HG03135 (cell line): Measurements from ENCODE around the gene SLC25A44.

Experiments
- ATAC-seq: cut with Tn5 transposase; IDR thresholded peaks from one replicate; pipeline ENCODE4 v1.9.1; 2021; ENCODE audit warnings: mild to moderate bottlenecking, moderate library complexity; ENCODE audit not compliant: unreplicated experiment

Gene SLC25A44

DNA sequence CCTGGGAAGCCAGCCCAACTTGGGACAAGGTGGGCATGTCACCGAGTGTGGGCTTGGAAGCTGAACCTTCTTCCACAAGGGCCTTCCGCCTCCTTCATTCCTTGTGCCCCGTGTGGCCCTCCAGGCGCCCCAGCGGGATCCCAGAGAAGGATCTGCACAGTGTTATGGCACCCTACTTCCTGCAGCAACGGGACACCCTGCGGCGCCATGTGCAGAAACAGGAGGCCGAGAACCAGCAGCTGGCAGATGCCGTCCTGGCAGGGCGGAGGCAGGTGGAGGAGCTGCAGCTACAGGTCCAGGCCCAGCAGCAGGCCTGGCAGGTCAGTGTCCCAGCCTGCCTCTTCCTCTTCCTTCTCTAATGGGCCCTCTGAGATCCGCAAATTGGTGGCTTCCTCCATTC is 42.3 kb downstream of the SLC25A44 start:
- ATAC-seq: no peak

DNA sequence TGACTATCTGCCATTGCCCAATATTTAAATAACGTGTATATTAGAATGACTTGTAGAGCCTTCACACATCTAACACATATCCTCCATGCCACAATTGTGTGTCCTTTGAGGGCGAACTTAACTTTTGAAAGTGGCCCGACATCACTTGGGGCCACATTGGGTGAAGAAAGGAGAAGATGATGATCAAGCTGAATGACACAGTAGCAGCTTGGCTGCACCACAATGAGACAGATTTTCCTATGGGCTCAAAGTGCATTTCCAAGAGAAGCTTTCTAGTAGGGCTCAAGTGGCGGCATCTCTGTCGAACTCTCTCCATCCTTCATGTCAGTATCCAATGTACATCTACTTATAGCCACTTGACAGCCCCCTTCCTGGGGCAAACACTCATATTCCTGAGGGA is 44.3 kb downstream of the SLC25A44 start:
- no peak for ATAC-seq

- ATAC-seq: no peak
Measured at GRCh38 chr1:156241311-156241811, 47.5 kb downstream of the SLC25A44 start.

- no peak for ATAC-seq
Measured at GRCh38 chr1:156241926-156242325, 48.0 kb downstream of the SLC25A44 start, which contains the start of gene BGLAP. Gene BGLAP (plus strand): TSS chr1:156242184. CDS start chr1:156242232, 48 bp downstream.

- no peak for ATAC-seq
Measured at GRCh38 chr1:156242738-156243137, 48.8 kb downstream of the SLC25A44 start.

GRCh38 chr1:156244126-156244525 is 50.2 kb downstream of the SLC25A44 start:
- ATAC-seq: no peak

- ATAC-seq: no peak
Measured at GRCh38 chr1:156244712-156245111, 50.8 kb downstream of the SLC25A44 start.

- no peak for ATAC-seq
Measured at GRCh38 chr1:156245451-156246232, 51.7 kb downstream of the SLC25A44 start.

GRCh38 chr1:156246241-156246780 is 52.4 kb downstream of the SLC25A44 start:
- no peak for ATAC-seq

DNA sequence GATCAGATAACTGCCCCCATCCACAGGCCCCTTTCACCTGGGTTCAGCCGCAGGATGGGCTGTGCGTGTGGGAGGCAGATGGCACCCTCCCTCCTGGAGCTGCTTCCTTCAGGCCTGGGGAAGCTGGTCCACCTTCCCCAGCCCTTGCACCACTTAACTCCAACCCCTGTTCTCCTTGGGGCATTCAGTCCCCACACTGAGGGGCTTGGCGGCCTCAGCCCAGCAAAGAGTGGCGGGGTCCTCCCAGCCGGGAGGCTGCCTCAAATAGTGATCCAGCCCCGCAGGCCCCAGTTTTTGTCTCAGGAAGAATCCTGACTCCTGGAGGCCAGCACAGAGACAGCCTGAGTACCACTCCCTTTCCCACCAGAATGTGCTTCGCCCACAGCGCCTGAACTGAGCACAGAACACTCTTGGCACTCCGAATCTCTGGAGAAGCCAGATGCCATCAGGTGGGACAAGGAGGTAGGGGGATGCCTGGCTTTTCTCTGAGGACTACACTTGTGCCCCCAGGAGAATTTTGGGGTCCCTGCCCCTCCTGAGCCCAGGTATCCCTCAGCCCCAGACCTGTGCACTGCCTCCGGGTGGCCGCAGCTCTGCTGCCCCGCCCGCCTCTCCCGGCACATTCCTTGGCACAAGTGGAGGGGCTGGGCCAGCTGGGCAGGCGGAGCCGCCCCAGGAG is 53.0 kb downstream of the SLC25A44 start:
- ATAC-seq: no peak

GRCh38 chr1:156247460-156248322 is 53.8 kb downstream of the SLC25A44 start, which contains the start of gene PAQR6:
Gene PAQR6 (minus strand): TSS chr1:156248056. CDS start chr1:156246731, 1,325 bp downstream.
- no peak for ATAC-seq

GRCh38 chr1:156248323-156248683 is 54.4 kb downstream of the SLC25A44 start:
- no peak for ATAC-seq

GRCh38 chr1:156249593-156249992 is 55.7 kb downstream of the SLC25A44 start:
- no peak for ATAC-seq

GRCh38 chr1:156251527-156251926 is 57.6 kb downstream of the SLC25A44 start:
- no peak for ATAC-seq

- no peak for ATAC-seq
Measured at GRCh38 chr1:156253634-156254033, 59.7 kb downstream of the SLC25A44 start.

DNA sequence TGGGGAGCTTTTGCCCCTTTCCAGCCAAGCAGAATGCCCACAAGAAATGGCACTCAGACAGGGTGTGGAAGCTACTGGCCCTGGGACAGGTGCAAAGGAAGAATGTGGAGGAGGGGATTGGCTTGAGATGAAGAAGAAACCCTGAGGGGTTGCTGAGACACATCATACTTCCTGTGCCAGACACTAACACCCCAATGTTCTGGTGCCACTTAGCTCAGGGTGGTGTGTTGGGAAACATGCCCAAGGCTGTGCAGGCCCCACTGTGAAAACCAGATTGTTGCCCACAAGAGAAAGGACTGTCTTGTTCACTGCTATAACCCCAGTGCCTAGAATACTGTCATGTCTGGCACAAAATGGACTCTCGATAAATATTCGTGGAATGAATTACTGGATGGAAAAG is 63.8 kb downstream of the SLC25A44 start:
- ATAC-seq: no peak

DNA sequence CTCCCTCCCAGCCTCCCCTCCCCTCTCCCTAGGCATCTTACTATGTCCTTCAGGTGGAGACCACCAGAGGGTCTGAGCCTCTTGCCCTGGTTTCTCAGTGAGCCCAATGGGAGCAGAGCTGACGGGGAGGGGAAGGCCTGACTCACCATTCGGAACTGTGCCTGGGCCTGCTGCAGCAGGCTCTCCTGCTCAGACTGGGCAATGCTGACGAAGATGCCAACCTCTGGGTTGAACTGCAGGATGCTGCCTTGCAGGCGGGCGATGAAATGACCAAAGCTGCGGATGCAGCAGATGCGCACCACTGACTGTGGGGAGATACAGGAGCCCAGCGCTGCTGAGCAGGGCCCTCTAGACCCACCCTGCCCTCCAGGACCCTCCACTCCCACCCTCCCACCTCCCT is 65.0 kb downstream of the SLC25A44 start:
- no peak for ATAC-seq

DNA sequence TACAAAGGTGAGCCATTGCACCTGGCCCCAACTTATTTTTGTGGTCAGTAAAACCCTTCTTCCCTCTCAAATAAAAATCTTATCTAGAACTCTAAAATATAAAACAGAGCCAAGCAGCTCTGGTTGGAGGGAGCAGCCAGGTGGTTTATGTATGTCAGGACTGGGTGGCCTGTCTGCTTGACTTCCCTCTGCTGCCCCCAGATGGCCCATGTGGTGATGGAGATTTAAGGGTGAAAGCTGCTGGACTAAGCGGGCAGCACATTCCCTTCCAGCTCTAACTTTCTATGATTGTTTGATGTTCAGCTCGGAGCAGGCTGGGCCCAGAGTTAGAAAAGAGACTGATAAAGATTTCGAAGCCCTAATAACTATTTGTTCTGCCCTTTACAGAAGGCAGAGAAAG is 65.9 kb downstream of the SLC25A44 start:
- no peak for ATAC-seq

- no peak for ATAC-seq
Measured at GRCh38 chr1:156260896-156261295, 67.0 kb downstream of the SLC25A44 start.
